ENCODE results near the gene INF2. TPM values are rescaled to one million over a fixed set of nuclear protein-coding genes. Genes with fewer than 3 reads are reported as not detected.

Gene INF2
- total RNA-seq, 5 donors from 2014 or later (not counting 1 experiment from before 2014, with no cell fraction given): 72.7 to 128 (median 83.7) TPM

- no peaks in the 10 kb centered on the region for H3K9me3 Mint-ChIP-seq
- ChIA-PET CTCF (no interaction called here), POLR2A (interaction anchor here in 1 of 2 donors (0.6 kb wide), 1 partner anchor 1290 kb away, joined by 3 read pairs; no protein-coding TSS in a partner anchor)
- Histone ChIP-seq H3K9me3 (no peaks in the 10 kb centered on the region), H3K27me3 (replicated peaks in 1 of 2; ENCODE audit: control insufficient read depth in 2 of 2, extremely low read depth in 1 of 2, insufficient read depth in 2 of 2, low read length in 1 of 2) (no peaks in the 10 kb centered on the region), H3K36me3 (ENCODE audit: control insufficient read depth in 2 of 2, extremely low read depth in 1 of 2, insufficient read depth in 1 of 2, low read length in 1 of 2) (peaks cover 1 to 62% of the 10 kb centered on the region in 2 donors), H3K4me1 (ENCODE audit: control insufficient read depth in 1 of 2, extremely low read depth in 1 of 2, insufficient read depth in 2 of 2, low read length in 2 of 2) (peaks cover 10 to 43% of the 10 kb centered on the region in 2 experiments), H3K27ac (ENCODE audit: low read length) (no peak overlapping the region), H3K4me3 (ENCODE audit: control insufficient read depth in 1 of 2, extremely low read depth in 1 of 2, low read length in 1 of 2) (no peak overlapping the region)
- peak overlapping the region in 1 of 2 donors; percentile 66 for H3K27ac Mint-ChIP-seq
- peaks cover 37 to 53% (median 40%) of the 10 kb centered on the region in 3 donors for H3K4me1 Mint-ChIP-seq
- H3K27me3 Mint-ChIP-seq: no peaks in the 10 kb centered on the region
- 75% methylated on average over 4 of the region's 10 CpGs for WGBS (ENCODE audit: insufficient coverage)
- peak overlapping the region in 1 of 3 donors; percentile 19 for H3K4me3 Mint-ChIP-seq
- DNase-seq (no peak), ATAC-seq (replicated peaks in 1 of 4) (no peak)
- peaks cover 32% of the 10 kb centered on the region for H3K36me3 Mint-ChIP-seq
These were observed 67.8 kb downstream of the INF2 start for GRCh38 chr14:104757238-104757585.

- peak overlapping the region in 1 of 2 donors; percentile 28 for H3K27ac Mint-ChIP-seq
- no peaks in the 10 kb centered on the region for H3K9me3 ChIP-seq
- no peak overlapping the region for H3K27ac ChIP-seq (ENCODE audit: low read length)
- H3K4me3 ChIP-seq (ENCODE audit: control insufficient read depth in 1 of 2, extremely low read depth in 1 of 2, low read length in 1 of 2): no peak overlapping the region
- DNase-seq: no peak
- peaks cover 34% of the 10 kb centered on the region for H3K36me3 Mint-ChIP-seq
- peaks cover 10 to 41% of the 10 kb centered on the region in 2 experiments for H3K4me1 ChIP-seq (ENCODE audit: control insufficient read depth in 1 of 2, extremely low read depth in 1 of 2, insufficient read depth in 2 of 2, low read length in 2 of 2)
- ChIA-PET POLR2A (interaction anchor here in 1 of 2 donors (0.6 kb wide), 1 partner anchor 1291 kb away, joined by 3 read pairs; no protein-coding TSS in a partner anchor), CTCF (interaction anchor here in 1 of 2 donors (1.2 kb wide), 1 partner anchor 11 kb away, joined by 4 read pairs; no protein-coding TSS in a partner anchor)
- H3K36me3 ChIP-seq (ENCODE audit: control insufficient read depth in 2 of 2, extremely low read depth in 1 of 2, insufficient read depth in 1 of 2, low read length in 1 of 2): peaks cover 2 to 62% of the 10 kb centered on the region in 2 donors
- H3K27me3 ChIP-seq (replicated peaks in 1 of 2; ENCODE audit: control insufficient read depth in 2 of 2, extremely low read depth in 1 of 2, insufficient read depth in 2 of 2, low read length in 1 of 2): no peaks in the 10 kb centered on the region
- WGBS (ENCODE audit: insufficient coverage): 91% methylated on average over 19 of the region's 19 CpGs
- no peaks in the 10 kb centered on the region for H3K27me3 Mint-ChIP-seq
- H3K9me3 Mint-ChIP-seq: no peaks in the 10 kb centered on the region
- H3K4me3 Mint-ChIP-seq: no peak overlapping the region
- peaks cover 35 to 53% (median 35%) of the 10 kb centered on the region in 3 donors for H3K4me1 Mint-ChIP-seq
- ATAC-seq (replicated peaks in 1 of 4): no peak
These were observed 68.4 kb downstream of the INF2 start for GRCh38 chr14:104757681-104758392.

- H3K9me3 Mint-ChIP-seq: no peaks in the 10 kb centered on the region
- no peaks in the 10 kb centered on the region for H3K9me3 ChIP-seq
- H3K4me1 Mint-ChIP-seq: peaks cover 24 to 45% (median 26%) of the 10 kb centered on the region in 3 donors
- POLR2A ChIA-PET: no interaction called here
- 93% methylated on average over 23 of the region's 30 CpGs for WGBS (ENCODE audit: insufficient coverage)
- CTCF ChIA-PET: interaction anchor here in 1 of 2 donors (0.7 to 1.2 kb wide), 2 partner anchors 7 to 9 kb away, joined by 4 to 6 read pairs; no protein-coding TSS in a partner anchor
- H3K36me3 ChIP-seq (ENCODE audit: control insufficient read depth in 2 of 2, extremely low read depth in 1 of 2, insufficient read depth in 1 of 2, low read length in 1 of 2): peaks cover 2 to 67% of the 10 kb centered on the region in 2 donors
- no peak overlapping the region for H3K27ac Mint-ChIP-seq
- no peak overlapping the region for H3K4me3 ChIP-seq (ENCODE audit: control insufficient read depth in 1 of 2, extremely low read depth in 1 of 2, low read length in 1 of 2)
- H3K36me3 Mint-ChIP-seq: peaks cover 34% of the 10 kb centered on the region
- no peaks in the 10 kb centered on the region for H3K27me3 ChIP-seq (replicated peaks in 1 of 2; ENCODE audit: control insufficient read depth in 2 of 2, extremely low read depth in 1 of 2, insufficient read depth in 2 of 2, low read length in 1 of 2)
- no peak overlapping the region for H3K4me3 Mint-ChIP-seq
- no peak for ATAC-seq (replicated peaks in 1 of 4)
- peaks cover 4 to 30% of the 10 kb centered on the region in 2 experiments for H3K4me1 ChIP-seq (ENCODE audit: control insufficient read depth in 1 of 2, extremely low read depth in 1 of 2, insufficient read depth in 2 of 2, low read length in 2 of 2)
- no peaks in the 10 kb centered on the region for H3K27me3 Mint-ChIP-seq
- no peak for DNase-seq
- no peak overlapping the region for H3K27ac ChIP-seq (ENCODE audit: low read length)
These were observed 69.9 kb downstream of the INF2 start for GRCh38 chr14:104758981-104759969.

GRCh38 chr14:104765517-104765916, 76.1 kb downstream of the INF2 start:
- Histone ChIP-seq H3K36me3 (ENCODE audit: control insufficient read depth in 2 of 2, extremely low read depth in 1 of 2, insufficient read depth in 1 of 2, low read length in 1 of 2) (peaks cover 2 to 21% of the 10 kb centered on the region in 2 donors), H3K9me3 (no peaks in the 10 kb centered on the region), H3K4me1 (ENCODE audit: control insufficient read depth in 1 of 2, extremely low read depth in 1 of 2, insufficient read depth in 2 of 2, low read length in 2 of 2) (peaks cover 0 to 8% of the 10 kb centered on the region in 2 experiments), H3K27ac (ENCODE audit: low read length) (no peak overlapping the region), H3K27me3 (replicated peaks in 1 of 2; ENCODE audit: control insufficient read depth in 2 of 2, extremely low read depth in 1 of 2, insufficient read depth in 2 of 2, low read length in 1 of 2) (no peaks in the 10 kb centered on the region), H3K4me3 (ENCODE audit: control insufficient read depth in 1 of 2, extremely low read depth in 1 of 2, low read length in 1 of 2) (no peak overlapping the region)
- no peak overlapping the region for H3K4me3 Mint-ChIP-seq
- peaks cover 0 to 10% (median 0%) of the 10 kb centered on the region in 3 donors for H3K4me1 Mint-ChIP-seq
- CTCF ChIA-PET: interaction anchor here in 1 of 2 donors (0.6 kb wide), 1 partner anchor 842 kb away, joined by 3 read pairs; no protein-coding TSS in a partner anchor
- no peaks in the 10 kb centered on the region for H3K27me3 Mint-ChIP-seq
- no peak for DNase-seq
- peak overlapping the region in 1 of 2 donors; percentile 28 for H3K27ac Mint-ChIP-seq
- WGBS (ENCODE audit: insufficient coverage): no CpG with 5 or more reads among the region's 3 CpGs
- H3K9me3 Mint-ChIP-seq: no peaks in the 10 kb centered on the region
- ATAC-seq (replicated peaks in 1 of 4): no peak
- H3K36me3 Mint-ChIP-seq: peaks cover 14% of the 10 kb centered on the region
- POLR2A ChIA-PET: interaction anchor here in 1 of 2 donors (0.6 kb wide), 1 partner anchor 766 kb away, joined by 4 read pairs; no protein-coding TSS in a partner anchor

- Mint-ChIP-seq H3K4me1 (peaks cover 0 to 10% (median 0%) of the 10 kb centered on the region in 3 donors), H3K27ac (no peak overlapping the region), H3K4me3 (no peak overlapping the region), H3K27me3 (no peaks in the 10 kb centered on the region), H3K9me3 (peaks cover 0 to 2% (median 0%) of the 10 kb centered on the region in 3 donors), H3K36me3 (peaks cover 17% of the 10 kb centered on the region)
- Histone ChIP-seq H3K4me1 (ENCODE audit: control insufficient read depth in 1 of 2, extremely low read depth in 1 of 2, insufficient read depth in 2 of 2, low read length in 2 of 2) (peaks cover 0 to 8% of the 10 kb centered on the region in 2 experiments), H3K4me3 (ENCODE audit: control insufficient read depth in 1 of 2, extremely low read depth in 1 of 2, low read length in 1 of 2) (no peak overlapping the region), H3K27me3 (replicated peaks in 1 of 2; ENCODE audit: control insufficient read depth in 2 of 2, extremely low read depth in 1 of 2, insufficient read depth in 2 of 2, low read length in 1 of 2) (no peaks in the 10 kb centered on the region), H3K36me3 (ENCODE audit: control insufficient read depth in 2 of 2, extremely low read depth in 1 of 2, insufficient read depth in 1 of 2, low read length in 1 of 2) (peaks cover 2 to 24% of the 10 kb centered on the region in 2 donors), H3K27ac (ENCODE audit: low read length) (no peak overlapping the region), H3K9me3 (no peaks in the 10 kb centered on the region)
- POLR2A ChIA-PET: no interaction called here
- DNase-seq (no peak), ATAC-seq (replicated peaks in 1 of 4) (no peak)
- 100% methylated on average over 1 of the region's 4 CpGs for WGBS (ENCODE audit: insufficient coverage)
- CTCF ChIA-PET: interaction anchor here (0.6 to 1.4 kb wide), 3 partner anchors 8 to 60 kb away, joined by 3 to 6 read pairs (median 4); partner anchors contain the start of gene SIVA1 (in 1 of the 2)
These were observed 76.9 kb downstream of the INF2 start for GRCh38 chr14:104766256-104766862.
